Measurements from ENCODE around the gene ADAMTSL3.

GRCh38 chr15:83694536-83694935 lies 40.6 kb downstream of the ADAMTSL3 start:
- no peak for TF ChIP-seq POLR2A (IDR thresholded peaks at IDR 0.05)
- TF ChIP-seq, protein P1, sequence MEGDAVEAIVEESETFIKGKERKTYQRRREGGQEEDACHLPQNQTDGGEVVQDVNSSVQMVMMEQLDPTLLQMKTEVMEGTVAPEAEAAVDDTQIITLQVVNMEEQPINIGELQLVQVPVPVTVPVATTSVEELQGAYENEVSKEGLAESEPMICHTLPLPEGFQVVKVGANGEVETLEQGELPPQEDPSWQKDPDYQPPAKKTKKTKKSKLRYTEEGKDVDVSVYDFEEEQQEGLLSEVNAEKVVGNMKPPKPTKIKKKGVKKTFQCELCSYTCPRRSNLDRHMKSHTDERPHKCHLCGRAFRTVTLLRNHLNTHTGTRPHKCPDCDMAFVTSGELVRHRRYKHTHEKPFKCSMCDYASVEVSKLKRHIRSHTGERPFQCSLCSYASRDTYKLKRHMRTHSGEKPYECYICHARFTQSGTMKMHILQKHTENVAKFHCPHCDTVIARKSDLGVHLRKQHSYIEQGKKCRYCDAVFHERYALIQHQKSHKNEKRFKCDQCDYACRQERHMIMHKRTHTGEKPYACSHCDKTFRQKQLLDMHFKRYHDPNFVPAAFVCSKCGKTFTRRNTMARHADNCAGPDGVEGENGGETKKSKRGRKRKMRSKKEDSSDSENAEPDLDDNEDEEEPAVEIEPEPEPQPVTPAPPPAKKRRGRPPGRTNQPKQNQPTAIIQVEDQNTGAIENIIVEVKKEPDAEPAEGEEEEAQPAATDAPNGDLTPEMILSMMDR (IDR thresholded peaks at IDR 0.05) = no peak
